ENCODE measurements around the gene TYMP.
"Not testable (repeated sequence)": the region's sequence is repeated elsewhere in the genome, so short reads cannot be mapped to it uniquely, and the experiment has no call there.

The TYMP gene

GRCh38 chr22:50562523-50563412 lies 33.0 kb upstream of the TYMP start, which contains the start of gene SYCE3:
Gene SYCE3 (minus strand): TSS chr22:50562919. CDS start chr22:50556405, 6,514 bp downstream.
- peak; percentile 99 for DNase-seq (ENCODE audit: low spot score)

DNA sequence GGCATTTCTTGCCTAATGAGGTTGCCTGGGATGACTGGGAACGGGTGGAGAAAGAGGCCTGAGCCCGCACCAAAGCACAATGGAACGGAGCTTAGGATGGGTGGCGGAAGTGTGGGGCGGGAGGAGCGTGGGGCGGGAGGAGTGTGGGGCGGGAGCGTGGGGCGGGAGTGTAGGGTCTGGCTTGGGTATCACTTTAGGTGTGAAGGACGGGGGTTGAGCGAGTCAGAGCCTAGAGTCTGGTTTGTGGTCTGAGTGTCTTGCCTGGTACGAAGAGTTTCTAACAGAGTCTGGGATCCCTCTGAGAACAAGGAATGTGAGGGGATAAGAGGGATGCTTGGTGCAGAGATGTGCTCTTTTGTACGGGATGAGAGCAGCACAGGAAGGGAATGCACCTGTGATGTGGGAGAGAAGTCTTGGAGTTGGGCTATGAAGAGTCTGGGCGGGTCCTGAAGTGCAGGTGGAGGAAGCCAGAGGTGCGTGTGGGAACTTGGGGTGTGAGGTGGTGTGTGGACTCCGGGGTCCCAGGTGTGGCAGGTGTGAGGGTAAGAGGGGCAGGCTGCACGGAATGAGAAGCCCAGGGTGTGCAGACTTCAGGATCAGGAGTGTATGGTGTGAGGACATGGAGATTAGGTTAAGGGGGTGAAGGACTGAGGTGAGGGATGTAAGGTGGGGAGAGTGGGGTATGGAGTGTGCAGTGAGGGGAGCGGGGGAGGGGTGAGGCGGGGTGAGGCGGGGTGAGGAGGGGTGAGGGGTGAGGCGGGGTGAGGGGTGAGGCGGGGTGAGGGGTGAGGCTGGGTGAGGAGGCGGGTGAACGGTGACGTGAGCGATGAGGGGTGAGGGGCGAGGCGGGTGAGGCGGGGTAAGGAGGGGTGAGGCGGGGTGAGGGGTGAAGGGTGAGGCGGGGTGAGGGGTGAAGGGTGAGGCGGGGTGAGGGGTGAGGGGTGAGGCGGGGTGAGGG lies 31.9 kb upstream of the TYMP start:
- no peak for DNase-seq (ENCODE audit: low spot score)

- DNase-seq (ENCODE audit: low spot score) = no peak
These were observed 30.2 kb upstream of the TYMP start for GRCh38 chr22:50560034-50560433.

GRCh38 chr22:50556703-50557102 lies 26.9 kb upstream of the TYMP start:
- no peak for DNase-seq (ENCODE audit: low spot score)

DNA sequence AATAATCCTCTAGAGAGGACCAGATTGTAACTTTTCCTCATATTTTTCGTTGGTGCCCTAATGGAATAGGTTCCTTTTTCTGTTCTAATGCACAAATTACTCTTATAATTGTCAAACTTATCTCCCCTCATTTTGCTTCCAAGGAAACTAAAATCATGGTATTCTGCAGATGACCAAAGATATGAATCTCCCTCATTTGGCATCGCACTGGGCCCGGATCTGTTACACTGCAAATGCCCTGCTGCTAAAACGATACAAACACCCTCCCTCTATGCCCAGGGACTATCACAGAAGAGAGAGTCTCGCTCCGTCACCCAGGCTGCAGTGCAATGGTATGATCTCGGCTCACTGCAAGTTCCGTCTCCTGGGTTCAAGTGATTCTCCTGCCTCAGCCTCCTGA lies 23.5 kb upstream of the TYMP start:
- DNase-seq (ENCODE audit: low spot score) = no peak

DNA sequence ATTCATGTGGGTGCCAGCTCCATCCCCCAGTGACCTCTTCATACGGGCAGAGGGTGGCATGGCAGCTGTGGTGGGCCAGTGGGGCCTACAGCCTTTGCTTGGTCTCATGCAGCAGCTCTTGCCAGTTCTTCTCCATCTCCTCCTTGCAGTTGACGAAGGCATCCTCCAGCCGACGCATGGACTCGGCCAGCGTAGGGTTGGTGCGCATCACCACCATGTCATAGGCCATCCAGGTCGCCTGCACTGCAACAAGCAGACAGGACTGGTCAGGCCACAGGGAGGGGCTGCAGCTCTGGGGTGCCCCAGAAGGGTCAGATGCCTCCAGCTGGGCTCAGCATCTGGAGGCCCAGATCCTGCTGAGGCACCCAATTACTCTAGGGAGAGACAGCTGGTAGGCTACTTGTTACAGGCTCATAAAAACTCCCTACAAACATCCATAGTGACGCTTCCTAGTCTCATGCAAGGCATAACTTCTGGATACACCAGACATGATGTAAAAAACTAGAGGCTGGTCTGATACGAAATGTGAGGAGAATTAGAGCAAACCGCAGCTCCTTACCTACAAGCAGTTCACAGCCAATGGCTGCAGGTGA lies 21.4 kb upstream of the TYMP start:
- no peak for DNase-seq (ENCODE audit: low spot score)

DNA sequence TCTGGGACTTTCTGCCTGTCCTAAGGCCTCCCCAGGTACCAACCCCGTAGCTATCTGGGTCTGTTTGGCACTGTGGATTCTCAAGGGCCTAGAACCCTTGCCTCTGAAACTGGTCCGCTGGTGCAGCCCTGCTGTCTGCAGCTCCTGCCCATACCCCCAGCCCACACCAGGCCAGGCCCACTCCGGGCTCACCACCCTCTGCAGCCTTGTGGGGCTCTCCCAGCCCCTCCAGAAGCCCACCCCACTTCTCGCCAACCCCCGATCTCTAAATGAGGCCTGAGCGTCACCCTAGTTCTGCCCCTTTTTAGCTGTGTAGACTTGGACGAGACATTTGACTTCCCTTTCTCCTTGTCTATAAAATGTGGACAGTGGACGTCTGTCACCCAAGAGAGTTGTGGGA lies 20.6 kb upstream of the TYMP start:
- no peak for DNase-seq (ENCODE audit: low spot score)

DNA sequence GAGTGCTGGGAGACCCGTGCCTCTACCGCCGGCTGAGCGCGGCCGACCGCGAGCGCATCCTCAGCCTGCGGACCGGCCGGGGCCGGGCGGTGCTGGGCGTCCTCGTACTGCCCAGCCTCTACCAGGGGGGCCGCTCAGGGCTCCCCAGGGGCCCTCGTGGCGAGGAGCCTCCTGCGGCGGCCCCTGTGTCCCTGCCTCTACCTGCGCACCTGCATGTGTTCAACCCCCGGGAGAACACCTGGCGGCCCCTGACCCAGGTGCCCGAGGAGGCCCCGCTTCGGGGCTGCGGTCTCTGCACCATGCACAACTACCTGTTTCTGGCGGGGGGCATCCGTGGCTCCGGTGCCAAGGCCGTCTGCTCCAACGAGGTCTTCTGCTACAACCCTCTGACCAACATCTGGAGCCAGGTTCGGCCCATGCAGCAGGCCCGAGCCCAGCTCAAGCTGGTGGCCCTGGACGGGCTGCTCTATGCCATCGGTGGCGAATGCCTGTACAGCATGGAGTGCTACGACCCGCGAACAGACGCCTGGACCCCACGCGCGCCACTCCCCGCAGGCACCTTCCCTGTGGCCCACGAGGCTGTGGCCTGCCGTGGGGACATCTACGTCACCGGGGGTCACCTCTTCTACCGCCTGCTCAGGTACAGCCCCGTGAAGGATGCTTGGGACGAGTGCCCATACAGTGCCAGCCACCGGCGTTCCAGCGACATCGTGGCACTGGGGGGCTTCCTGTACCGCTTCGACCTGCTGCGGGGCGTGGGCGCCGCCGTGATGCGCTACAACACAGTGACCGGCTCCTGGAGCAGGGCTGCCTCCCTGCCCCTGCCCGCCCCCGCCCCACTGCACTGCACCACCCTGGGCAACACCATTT lies 19.3 kb upstream of the TYMP start:
- DNase-seq (ENCODE audit: low spot score) = peak; percentile 46

- no peak for DNase-seq (ENCODE audit: low spot score)
These were observed 18.5 kb upstream of the TYMP start for GRCh38 chr22:50548040-50548920.

DNA sequence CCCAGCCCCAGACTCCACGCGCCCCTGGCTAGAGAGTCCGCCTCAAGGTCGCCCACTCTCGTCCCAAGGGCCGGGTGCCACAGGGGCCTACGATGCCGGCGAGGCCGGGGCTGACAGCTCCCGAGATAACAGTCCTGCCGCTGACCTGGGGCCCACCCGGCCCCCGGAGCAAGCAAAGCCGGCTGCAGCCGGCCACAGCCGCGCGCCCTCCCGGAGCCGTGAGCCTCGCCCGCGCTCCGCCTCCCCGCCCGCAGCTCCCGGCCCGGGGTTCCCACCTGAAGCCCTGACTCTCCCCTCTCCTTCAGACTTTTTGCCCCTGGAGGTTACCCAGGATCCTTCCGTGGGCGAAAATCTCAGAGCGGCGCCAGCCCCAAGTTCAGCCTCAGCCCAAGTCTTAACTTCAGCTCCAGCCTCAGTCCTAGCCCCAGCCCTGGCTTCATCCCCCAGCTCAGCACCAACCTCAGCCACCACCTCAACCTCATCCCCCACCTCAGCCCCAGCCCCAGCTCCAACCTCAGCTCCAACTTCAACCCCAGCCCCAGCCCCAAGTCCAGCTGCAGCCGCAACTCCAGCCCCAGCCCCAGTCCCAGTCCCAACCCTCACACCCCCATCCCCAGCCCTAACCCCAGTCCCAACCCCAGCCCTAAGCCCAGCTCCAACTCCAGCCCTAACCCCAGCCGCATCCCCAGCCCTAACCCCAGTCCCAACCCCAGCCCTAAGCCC lies 17.6 kb upstream of the TYMP start:
- no peak for DNase-seq (ENCODE audit: low spot score)

GRCh38 chr22:50546326-50547262 lies 16.8 kb upstream of the TYMP start:
- no peak for DNase-seq (ENCODE audit: low spot score)

DNA sequence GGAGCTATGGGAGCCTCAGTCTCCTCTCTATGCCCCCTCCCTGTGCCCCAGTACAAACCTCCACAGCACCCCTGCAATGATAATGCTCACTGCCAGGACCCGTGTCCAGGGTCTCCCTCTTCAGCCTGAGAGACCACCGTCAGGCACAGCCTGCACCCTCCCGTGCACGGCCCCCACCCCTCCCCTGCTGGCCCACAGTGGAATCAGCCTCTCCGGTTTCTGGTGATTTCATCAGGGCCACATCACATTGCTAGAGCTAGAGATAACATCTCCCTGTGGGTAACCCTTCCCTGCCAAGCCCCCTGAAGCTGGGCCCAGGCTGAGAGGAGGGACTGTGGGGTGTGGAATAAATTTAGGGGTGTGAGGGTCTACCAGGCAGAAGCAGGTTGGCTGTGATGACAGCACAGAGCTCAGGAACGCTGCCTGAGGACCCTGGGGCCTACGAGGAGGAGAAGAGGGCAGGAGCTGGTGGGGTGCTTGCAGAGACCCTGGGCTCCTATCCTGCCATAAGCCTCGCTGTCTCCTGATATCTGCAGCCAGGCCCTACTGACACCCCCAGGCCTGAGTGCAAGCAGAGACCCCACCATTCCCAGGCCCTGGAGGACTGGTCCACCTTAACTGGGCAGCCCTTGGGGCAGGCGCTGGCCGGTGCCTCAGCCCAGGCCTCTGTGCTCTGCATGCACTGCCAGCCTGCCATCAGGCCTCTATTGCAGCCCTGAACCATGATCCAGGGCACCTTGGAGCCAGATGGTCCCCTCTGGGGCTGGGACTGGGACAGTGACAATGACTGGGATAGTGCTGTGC lies 15.9 kb upstream of the TYMP start, which contains the start of gene KLHDC7B:
Gene KLHDC7B (plus strand): TSS at position 378 of the 804 bp plus-strand sequence. CDS start 345 bp downstream, at position 723.
- DNase-seq (ENCODE audit: low spot score) = no peak

GRCh38 chr22:50544746-50545253 lies 15.0 kb upstream of the TYMP start:
- DNase-seq (ENCODE audit: low spot score) = no peak

DNA sequence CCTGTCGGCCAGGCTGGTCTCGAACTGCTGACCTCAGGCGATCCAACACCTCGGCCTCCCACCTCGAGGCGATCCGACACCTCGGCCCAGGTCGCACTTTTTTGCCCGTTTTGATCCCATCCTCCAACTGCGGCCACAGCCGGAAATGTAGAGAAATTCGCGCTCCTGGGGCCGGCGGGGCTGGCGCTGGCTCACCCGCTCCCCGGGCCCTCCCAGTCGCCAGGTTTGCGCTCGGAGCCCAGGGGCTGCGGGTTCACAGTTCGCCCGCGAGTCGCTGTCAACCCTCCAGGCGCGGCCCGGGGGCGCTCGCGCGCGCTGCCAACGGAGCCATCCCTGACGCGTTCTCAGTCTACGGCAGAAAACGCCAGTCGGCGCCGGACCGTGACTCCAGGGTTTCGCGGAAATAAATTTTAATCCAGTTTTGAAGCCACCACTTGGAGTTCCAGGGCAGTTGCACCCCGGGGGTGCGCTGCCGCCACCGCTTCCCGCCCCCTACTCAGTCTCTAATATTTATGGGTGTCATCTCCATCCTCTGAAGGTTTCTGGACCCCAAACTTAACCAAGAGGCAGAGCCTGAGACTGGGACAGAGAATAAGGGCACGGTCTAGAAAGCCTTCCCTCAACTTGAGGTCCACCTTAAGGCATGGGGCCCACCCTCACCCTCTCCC lies 14.4 kb upstream of the TYMP start:
- DNase-seq (ENCODE audit: low spot score) = peak; percentile 91

DNA sequence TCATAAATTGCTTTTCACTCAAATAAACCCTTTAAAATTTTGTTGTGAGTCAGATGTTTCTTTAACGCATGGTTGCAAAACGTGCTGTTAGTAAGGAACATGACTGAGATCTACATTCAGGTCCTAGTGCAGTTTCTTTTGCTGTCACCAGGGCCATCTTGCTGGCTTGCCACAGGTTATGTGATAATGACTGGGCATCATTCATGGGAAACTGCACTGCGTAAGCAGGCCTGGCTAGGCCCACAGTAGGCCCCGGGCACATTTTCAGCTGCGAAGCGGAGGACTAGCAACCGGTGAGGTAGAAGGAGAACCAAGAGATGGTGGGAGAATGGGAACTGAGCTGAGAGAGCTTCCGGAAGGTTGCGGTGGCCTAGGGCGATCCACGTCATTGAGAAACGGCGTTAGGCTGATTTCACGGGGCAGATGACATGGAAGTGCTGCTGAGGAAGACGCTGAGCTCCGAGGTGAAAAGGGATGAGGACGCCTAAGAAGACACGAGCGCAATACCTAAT lies 12.7 kb upstream of the TYMP start:
- DNase-seq (ENCODE audit: low spot score) = no peak

GRCh38 chr22:50541667-50542026 lies 11.8 kb upstream of the TYMP start:
- DNase-seq (ENCODE audit: low spot score) = not testable (repeated sequence)

- DNase-seq (ENCODE audit: low spot score) = no peak
These were observed 10.6 kb upstream of the TYMP start for GRCh38 chr22:50540381-50540780.

Data from ecto neural progenitor cell (in vitro differentiated cells).